Tibial nerve (tissue), 4 donors: ENCODE results near the gene CEBPA.

ENCODE experiments used
- EP300 ChIP-seq, 2 donors: sonication (generic); formaldehyde crosslinking; IDR thresholded peaks; one replicate each; pipeline ENCODE4 v1.6.1; 2017; ENCODE audit warnings: antibody characterized with exemption in 2 of 2, mild to moderate bottlenecking in 1 of 2
- POLR2A ChIP-seq, 2 donors: fragments of 450-650 bp; IDR thresholded peaks; one replicate each; pipeline ENCODE4 v1.6.1; 2017; ENCODE audit warnings: antibody characterized with exemption in 2 of 2, mild to moderate bottlenecking in 2 of 2, moderate library complexity in 2 of 2
- TF ChIP-seq, protein P1 (sequence below), 5 experiments: fragments of 200-600 bp in 3 of 5; fragments of 450-650 bp in 2 of 5; sonication (generic) in 3 of 5; IDR thresholded peaks; one replicate each; pipeline ENCODE4 v1.5.1; 2016 to 2019; ENCODE audit warnings: antibody characterized with exemption in 5 of 5, mild to moderate bottlenecking in 3 of 5, moderate library complexity in 2 of 5

DNA sequence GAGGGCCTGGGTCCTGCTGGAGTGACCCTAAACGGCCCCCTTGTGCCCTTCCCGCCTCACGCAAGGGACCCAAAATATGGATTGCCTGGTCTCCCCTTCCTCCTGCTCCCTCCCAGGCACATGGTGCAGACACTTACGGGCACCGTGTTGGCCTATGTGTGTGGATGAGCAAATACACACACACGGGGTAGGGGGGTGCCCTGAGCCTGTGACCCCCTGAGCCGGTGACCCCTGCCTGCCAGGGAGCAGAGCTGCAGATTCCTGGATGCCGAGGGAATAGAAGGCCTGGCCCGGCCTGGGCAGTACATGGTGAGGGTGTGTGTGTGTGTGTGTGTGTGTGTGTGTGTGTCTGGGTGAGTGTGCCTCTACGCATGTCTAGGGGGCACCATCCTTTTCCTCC is 33.3 kb downstream of the CEBPA start:
- TF ChIP-seq, protein P1, sequence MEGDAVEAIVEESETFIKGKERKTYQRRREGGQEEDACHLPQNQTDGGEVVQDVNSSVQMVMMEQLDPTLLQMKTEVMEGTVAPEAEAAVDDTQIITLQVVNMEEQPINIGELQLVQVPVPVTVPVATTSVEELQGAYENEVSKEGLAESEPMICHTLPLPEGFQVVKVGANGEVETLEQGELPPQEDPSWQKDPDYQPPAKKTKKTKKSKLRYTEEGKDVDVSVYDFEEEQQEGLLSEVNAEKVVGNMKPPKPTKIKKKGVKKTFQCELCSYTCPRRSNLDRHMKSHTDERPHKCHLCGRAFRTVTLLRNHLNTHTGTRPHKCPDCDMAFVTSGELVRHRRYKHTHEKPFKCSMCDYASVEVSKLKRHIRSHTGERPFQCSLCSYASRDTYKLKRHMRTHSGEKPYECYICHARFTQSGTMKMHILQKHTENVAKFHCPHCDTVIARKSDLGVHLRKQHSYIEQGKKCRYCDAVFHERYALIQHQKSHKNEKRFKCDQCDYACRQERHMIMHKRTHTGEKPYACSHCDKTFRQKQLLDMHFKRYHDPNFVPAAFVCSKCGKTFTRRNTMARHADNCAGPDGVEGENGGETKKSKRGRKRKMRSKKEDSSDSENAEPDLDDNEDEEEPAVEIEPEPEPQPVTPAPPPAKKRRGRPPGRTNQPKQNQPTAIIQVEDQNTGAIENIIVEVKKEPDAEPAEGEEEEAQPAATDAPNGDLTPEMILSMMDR (IDR thresholded peaks at IDR 0.05), result no peak
- TF ChIP-seq POLR2A (IDR thresholded peaks at IDR 0.05), result no peak
- no peak for TF ChIP-seq EP300 (IDR thresholded peaks at IDR 0.05)
